HCT116 (cell line): ENCODE data around the gene KIF21B. TPM values are rescaled to one million over a fixed set of nuclear protein-coding genes. Genes with fewer than 3 reads are reported as not detected.

ENCODE experiments used
- ATAC-seq: fragments of 200-7000 bp; cut with Tn5 transposase; 2 replicates; pipeline ENCODE4 v1.9.1; 2020; ENCODE audit warnings: mild to moderate bottlenecking, moderate library complexity
- BruUV-seq: library from RNA; stranded (reverse); fragments of 400-500 nt; replicated peaks from 2 replicates; lab custom pipeline; 2021; lab: Mats Ljungman, UMichigan
- CTCF ChIA-PET: fragments of 300-600 bp; sonication (Branson Sonifier 250); formaldehyde crosslinking; loops from one replicate; lab custom pipeline; 2021; ENCODE audit warnings: antibody characterized with exemption; lab: Charles Lee
- POLR2A ChIA-PET: fragments of 300-600, 350-600 bp; sonication (Branson Sonifier 250); formaldehyde crosslinking; loops from one replicate; lab custom pipeline; 2021; ENCODE audit warnings: antibody characterized with exemption; lab: Charles Lee
- RAD21 ChIA-PET, 2 experiments: fragments of 300-600 bp; sonication (Branson Sonifier 250); formaldehyde crosslinking; loops; one replicate each; lab custom pipeline; 2023; ENCODE audit warnings: low total read pairs in 2 of 2; ENCODE audit not compliant: uncharacterized antibody in 2 of 2, unreplicated experiment in 2 of 2, low non-redundant PET in 1 of 2; lab: Charles Lee
- DNase-seq: peaks from one replicate; pipeline ENCODE4 v3.0.0-alpha.2; 2010; ENCODE audit warnings: low read depth, low spot score
- H2AFZ ChIP-seq: fragments of 200-600 bp; shearing (Covaris generic), sonication (generic); 2 replicates; pipeline ENCODE4 v1.6.1; 2017; ENCODE audit warnings: low read depth, mixed run types, mixed read lengths, antibody characterized with exemption, low read length; ENCODE audit not compliant: poor library complexity, severe bottlenecking
- H3K27ac ChIP-seq: 2 replicates; pipeline ENCODE4 v1.5.1; 2012; ENCODE audit warnings: low read depth, low read length
- H3K27me3 ChIP-seq: fragments of 200-600 bp; sonication (generic); 2 replicates; pipeline ENCODE4 v1.6.1; 2016; ENCODE audit warnings: mixed run types, low read length, mixed read lengths; ENCODE audit not compliant: insufficient read depth
- H3K36me3 ChIP-seq, 2 experiments: fragments of 200-500 bp in 1 of 2; fragments of 200-600 bp in 1 of 2; sonication (Bioruptor generic) in 1 of 2; sonication (generic) in 1 of 2; 2 replicates each; pipeline versions ENCODE4 v1.5.1 to v1.6.1; 2014 to 2016; ENCODE audit warnings: low read length in 2 of 2, inconsistent platforms in 1 of 2, mixed read lengths in 1 of 2, mixed run types in 1 of 2; ENCODE audit not compliant: insufficient read depth in 2 of 2, control insufficient read depth in 1 of 2
- H3K4me1 ChIP-seq, 2 experiments: fragments of 200-600 bp in 1 of 2; sonication (generic) in 1 of 2; 2 replicates each; pipeline versions ENCODE4 v1.5.1 to v1.6.1; 2012 to 2017; ENCODE audit warnings: low read length in 2 of 2, inconsistent platforms in 1 of 2, mild to moderate bottlenecking in 1 of 2, mixed read lengths in 1 of 2, mixed run types in 1 of 2, moderate library complexity in 1 of 2; ENCODE audit not compliant: insufficient read depth in 2 of 2, control insufficient read depth in 1 of 2
- H3K4me2 ChIP-seq: fragments of 200-600 bp; sonication (generic); 2 replicates; pipeline ENCODE4 v1.6.1; 2017; ENCODE audit warnings: mixed run types, low read length, mixed read lengths
- H3K4me3 ChIP-seq, 2 experiments: fragments of 200-600 bp in 1 of 2; sonication (generic) in 1 of 2; replicated peaks in 1 of 2; 2 replicates each; pipeline ENCODE4 v1.5.1; 2011 to 2016; ENCODE audit warnings: low read length in 2 of 2, control low read depth in 1 of 2, low read depth in 1 of 2, mild to moderate bottlenecking in 1 of 2, mixed read lengths in 1 of 2, mixed run types in 1 of 2
- H3K79me2 ChIP-seq: fragments of 200-600 bp; sonication (generic); 2 replicates; pipeline ENCODE4 v1.6.1; 2017; ENCODE audit warnings: mild to moderate bottlenecking, mixed run types, low read length, moderate library complexity, mixed read lengths; ENCODE audit not compliant: insufficient read depth
- H3K9ac ChIP-seq: fragments of 200-600 bp; sonication (generic); 2 replicates; pipeline ENCODE4 v1.6.1; 2016; ENCODE audit warnings: low read length, mixed read lengths
- H3K9me2 ChIP-seq: fragments of 200-600 bp; sonication (generic), shearing (Covaris generic); 2 replicates; pipeline ENCODE4 v1.6.1; 2017; ENCODE audit warnings: mixed run types, mild to moderate bottlenecking, moderate library complexity; ENCODE audit not compliant: insufficient read depth
- H3K9me3 ChIP-seq, 2 experiments: fragments of 200-500 bp in 1 of 2; fragments of 200-600 bp in 1 of 2; sonication (Bioruptor generic) in 1 of 2; sonication (generic) in 1 of 2; 2 replicates each; pipeline ENCODE4 v1.6.1; 2014 to 2017; ENCODE audit warnings: low read length in 2 of 2, mixed read lengths in 2 of 2, inconsistent platforms in 1 of 2, low read depth in 1 of 2, mild to moderate bottlenecking in 1 of 2, mixed run types in 1 of 2, moderate library complexity in 1 of 2; ENCODE audit not compliant: control insufficient read depth in 1 of 2, insufficient read depth in 1 of 2
- H4K20me1 ChIP-seq: fragments of 200-600 bp; sonication (generic), shearing (Covaris generic); 2 replicates; pipeline ENCODE4 v1.6.1; 2017; ENCODE audit warnings: mixed run types, mild to moderate bottlenecking, moderate library complexity; ENCODE audit not compliant: insufficient read depth
- ATF3 ChIP-seq: IDR thresholded peaks from 2 replicates; pipeline ENCODE4 v1.6.1; 2012
- CBX3 ChIP-seq: IDR thresholded peaks from 2 replicates; pipeline ENCODE4 v1.6.1; 2012; ENCODE audit warnings: low read depth
- CEBPB ChIP-seq: IDR thresholded peaks from 2 replicates; pipeline ENCODE4 v1.6.1; 2012; ENCODE audit warnings: low read depth
- CTCF ChIP-seq, 3 experiments: fragments of 200-600 bp in 1 of 3; sonication (generic) in 1 of 3; IDR thresholded peaks in 2 of 3; conservative IDR thresholded peaks in 1 of 3; 2 replicates each; pipeline ENCODE4 v1.5.1; 2012 to 2017; ENCODE audit warnings: low read depth in 2 of 3, low read length in 2 of 3, antibody characterized with exemption in 1 of 3, borderline replicate concordance in 1 of 3, control low read depth in 1 of 3, mild to moderate bottlenecking in 1 of 3, mixed read lengths in 1 of 3, mixed run types in 1 of 3, moderate library complexity in 1 of 3; ENCODE audit not compliant: insufficient read depth in 1 of 3
- EGR1 ChIP-seq: IDR thresholded peaks from 2 replicates; pipeline ENCODE4 v1.6.1; 2012; ENCODE audit warnings: low read depth
- ELF1 ChIP-seq: IDR thresholded peaks from 2 replicates; pipeline ENCODE4 v1.6.1; 2012; ENCODE audit warnings: low read depth, borderline replicate concordance
- EZH2 ChIP-seq: fragments of 200-600 bp; sonication (generic); IDR thresholded peaks from 2 replicates; pipeline ENCODE4 v1.6.1; 2017; ENCODE audit warnings: antibody characterized with exemption, mixed run types
- EZH2phosphoT487 ChIP-seq: fragments of 200-600 bp; IDR thresholded peaks from 2 replicates; pipeline ENCODE4 v1.6.1; 2018; ENCODE audit warnings: antibody characterized with exemption, borderline replicate concordance
- FOSL1 ChIP-seq: IDR thresholded peaks from 2 replicates; pipeline ENCODE4 v1.6.1; 2012; ENCODE audit warnings: low read depth
- POLR2A ChIP-seq: IDR thresholded peaks from 2 replicates; pipeline ENCODE4 v1.7.0; 2011; ENCODE audit warnings: borderline replicate concordance; ENCODE audit not compliant: insufficient read depth, insufficient read length; ENCODE audit errors: extremely low read depth
- POLR2AphosphoS5 ChIP-seq: IDR thresholded peaks from 2 replicates; pipeline ENCODE4 v1.6.1; 2011; ENCODE audit warnings: mild to moderate bottlenecking, low read depth, low read length, moderate library complexity
- RAD21 ChIP-seq: IDR thresholded peaks from 2 replicates; pipeline ENCODE4 v1.6.1; 2012; ENCODE audit warnings: low read depth, mild to moderate bottlenecking
- SIN3A ChIP-seq: IDR thresholded peaks from 2 replicates; pipeline ENCODE4 v1.6.1; 2012; ENCODE audit warnings: low read depth
- SP1 ChIP-seq: IDR thresholded peaks from 2 replicates; pipeline ENCODE4 v1.6.1; 2012; ENCODE audit warnings: low read depth
- SRF ChIP-seq: IDR thresholded peaks from 2 replicates; pipeline ENCODE4 v1.6.1; 2012; ENCODE audit warnings: low read depth
- TCF7L2 ChIP-seq: IDR thresholded peaks from 2 replicates; pipeline ENCODE4 v1.7.0; 2011; ENCODE audit warnings: borderline replicate concordance, inconsistent platforms; ENCODE audit not compliant: insufficient read depth, insufficient read length; ENCODE audit errors: extremely low read depth
- YY1 ChIP-seq: IDR thresholded peaks from 2 replicates; pipeline ENCODE4 v1.6.1; 2011; ENCODE audit warnings: low read length, low read depth, moderate library complexity, mild to moderate bottlenecking; ENCODE audit not compliant: insufficient replicate concordance; ENCODE audit errors: extremely low read depth
- ZBTB33 ChIP-seq: IDR thresholded peaks from 2 replicates; pipeline ENCODE4 v1.6.1; 2011; ENCODE audit warnings: mild to moderate bottlenecking, low read length, moderate library complexity; ENCODE audit not compliant: insufficient replicate concordance; ENCODE audit errors: extremely low read depth
- ZFX ChIP-seq: fragments of 450-650 bp; IDR thresholded peaks from 2 replicates; pipeline ENCODE4 v1.6.1; 2017
- ZNF274 ChIP-seq: fragments of 200-500 bp; sonication (Bioruptor generic); IDR thresholded peaks from 2 replicates; pipeline ENCODE4 v1.6.1; 2014; ENCODE audit warnings: mild to moderate bottlenecking, low read depth, low read length, inconsistent platforms
- intact Hi-C: fragments of 100-400 bp; cut with micrococcal nuclease; formaldehyde crosslinking; loops from 2 replicates; pipeline ENCODE4 v1.10.0; 2022
- total RNA-seq: library from RNA; stranded (reverse); gene quantifications from one replicate; pipeline ENCODE4 v1.2.1, GENCODE V29; 2021; ENCODE audit not compliant: unreplicated experiment

Gene KIF21B
- total RNA-seq, 1 experiment from 2014 or later, result 6.1 TPM

GRCh38 chr1:200991097-200991614 lies 32.4 kb downstream of the KIF21B start:
- H3K4me1 ChIP-seq, result no peaks in the 10 kb centered on the region
- RAD21 ChIA-PET, result no interaction called here
- POLR2A ChIA-PET, result no interaction called here
- H3K27ac ChIP-seq, result no peak overlapping the region
- H3K79me2 ChIP-seq, result no peaks in the 10 kb centered on the region
- H3K4me3 ChIP-seq, result no peak overlapping the region
- H3K9me2 ChIP-seq, result no peaks in the 10 kb centered on the region
- no TSS peak for BruUV-seq
- intact Hi-C loops, result no loop called here
- no peak for TF ChIP-seq POLR2AphosphoS5
- no peak for TF ChIP-seq TCF7L2
- TF ChIP-seq EGR1, result no peak
- no peak for TF ChIP-seq ZFX
- TF ChIP-seq ELF1, result no peak
- no peak for TF ChIP-seq CEBPB
- TF ChIP-seq FOSL1, result no peak
- TF ChIP-seq POLR2A, result no peak
- no peak for TF ChIP-seq SP1
- no peak for TF ChIP-seq CBX3
- TF ChIP-seq CTCF (IDR thresholded peaks at IDR 0.05 in 2 of 3, conservative IDR thresholded peaks at IDR 0.05 in 1 of 3; ENCODE audit: borderline replicate concordance in 1 of 3, insufficient read depth in 1 of 3, low read depth in 2 of 3, low read length in 2 of 3), result no peak
- TF ChIP-seq EZH2phosphoT487, result no peak
- no peak for TF ChIP-seq ZBTB33
- TF ChIP-seq SIN3A, result no peak
- no peak for TF ChIP-seq YY1
- no peak for TF ChIP-seq EZH2
- no peak for TF ChIP-seq ZNF274
- no peak for TF ChIP-seq RAD21
- TF ChIP-seq ATF3, result no peak
- no peak for TF ChIP-seq SRF
- H3K27me3 ChIP-seq, result no peaks in the 10 kb centered on the region
- H4K20me1 ChIP-seq, result no peaks in the 10 kb centered on the region
- no peaks in the 10 kb centered on the region for H3K36me3 ChIP-seq
- H3K9ac ChIP-seq, result no peak overlapping the region
- CTCF ChIA-PET, result no interaction called here
- no peak overlapping the region for H3K4me2 ChIP-seq
- no peak for DNase-seq
- H3K9me3 ChIP-seq, result no peaks in the 10 kb centered on the region
- ATAC-seq, result no peak
- H2AFZ ChIP-seq, result no peak overlapping the region
